B cell (primary cell): Measurements from ENCODE around the gene ZNHIT2. TPM values are rescaled to one million over a fixed set of nuclear protein-coding genes. Genes with fewer than 3 reads are reported as not detected.

Experiments
- ATAC-seq: fragments of 200-7000 bp; cut with Tn5 transposase; one replicate; pipeline ENCODE4 v1.10.0; 2021; ENCODE audit warnings: low read depth, mild to moderate bottlenecking, moderate number of reproducible peaks, moderate library complexity
- CTCF ChIA-PET: fragments of 350-600 bp; sonication (Branson Sonifier 250); formaldehyde crosslinking; loops from one replicate; lab custom pipeline; 2021; ENCODE audit warnings: antibody characterized with exemption, inconsistent platforms; lab: Charles Lee
- POLR2A ChIA-PET: fragments of 350-600 bp; sonication (Branson Sonifier 250); formaldehyde crosslinking; loops from one replicate; lab custom pipeline; 2021; ENCODE audit warnings: antibody characterized with exemption; lab: Charles Lee
- DNase-seq: peaks from one replicate; pipeline ENCODE4 v3.0.0; 2013
- H2AFZ ChIP-seq: 2 replicates; pipeline ENCODE4 v1.6.1; 2012; ENCODE audit warnings: mild to moderate bottlenecking, low read depth, low read length; ENCODE audit not compliant: insufficient read depth, poor library complexity, severe bottlenecking
- H3K27ac ChIP-seq, 2 donors: 1 replicate in 1 of 2; 2 replicates in 1 of 2; pipeline ENCODE4 v1.5.1; 2012 to 2013; ENCODE audit warnings: low read length in 2 of 2, mild to moderate bottlenecking in 2 of 2, moderate library complexity in 1 of 2
- H3K27me3 ChIP-seq, 4 experiments: fragments of 200-600 bp in 1 of 4; sonication (generic) in 1 of 4; replicated peaks in 1 of 4; 1 replicate in 2 of 4; 2 replicates in 2 of 4; pipeline versions ENCODE4 v1.6.1 to v1.7.0; 2013 to 2016; ENCODE audit warnings: low read length in 3 of 4, mild to moderate bottlenecking in 2 of 4, mixed read lengths in 1 of 4, moderate library complexity in 1 of 4; ENCODE audit not compliant: insufficient read depth in 4 of 4, control insufficient read depth in 3 of 4; ENCODE audit errors: control extremely low read depth in 1 of 4
- H3K36me3 ChIP-seq, 2 experiments: replicated peaks in 1 of 2; 1 replicate in 1 of 2; 2 replicates in 1 of 2; pipeline versions ENCODE4 v1.6.1 to v1.7.1; 2013; ENCODE audit warnings: low read length in 1 of 2; ENCODE audit not compliant: insufficient read depth in 2 of 2, control insufficient read depth in 1 of 2; ENCODE audit errors: control extremely low read depth in 1 of 2, extremely low read depth in 1 of 2
- H3K4me1 ChIP-seq, 2 donors: fragments of 200-600 bp in 1 of 2; sonication (generic) in 1 of 2; 1 replicate in 1 of 2; 2 replicates in 1 of 2; pipeline versions ENCODE4 v1.5.1 to v1.6.1; 2013 to 2017; ENCODE audit warnings: low read length in 2 of 2; ENCODE audit not compliant: control insufficient read depth in 2 of 2, insufficient read depth in 2 of 2
- H3K4me2 ChIP-seq: replicated peaks from 2 replicates; pipeline ENCODE3; 2012; ENCODE audit warnings: mild to moderate bottlenecking, low read depth, low read length; ENCODE audit not compliant: poor library complexity, severe bottlenecking
- H3K4me3 ChIP-seq, 5 experiments: fragments of 200-600 bp in 1 of 5; sonication (generic) in 1 of 5; 1 replicate in 3 of 5; 2 replicates in 2 of 5; pipeline versions ENCODE4 v1.5.1 to v1.7.0; 2011 to 2016; ENCODE audit warnings: low read length in 4 of 5, mild to moderate bottlenecking in 4 of 5, low read depth in 2 of 5, control low read depth in 1 of 5, moderate library complexity in 1 of 5; ENCODE audit not compliant: insufficient read depth in 1 of 5; ENCODE audit errors: control extremely low read depth in 1 of 5, extremely low read depth in 1 of 5
- H3K79me2 ChIP-seq: fragments of 200-600 bp; sonication (generic); one replicate; pipeline ENCODE4 v1.6.0; 2016; ENCODE audit warnings: low read length; ENCODE audit not compliant: control insufficient read depth, insufficient read depth
- H3K9ac ChIP-seq: fragments of 200-600 bp; sonication (generic); 2 replicates; pipeline ENCODE4 v1.6.1; 2017; ENCODE audit warnings: mild to moderate bottlenecking, low read length, moderate library complexity
- H3K9me3 ChIP-seq, 3 donors: one replicate each; pipeline versions ENCODE4 v1.6.1 to v1.7.1; 2013; ENCODE audit warnings: low read length in 2 of 3; ENCODE audit not compliant: control insufficient read depth in 2 of 3, insufficient read depth in 1 of 3; ENCODE audit errors: control extremely low read depth in 1 of 3
- H4K20me1 ChIP-seq: 2 replicates; pipeline ENCODE4 v1.6.0; 2012; ENCODE audit warnings: mild to moderate bottlenecking, low read length; ENCODE audit not compliant: insufficient read depth, control insufficient read depth, poor library complexity, severe bottlenecking
- H3K27ac Mint-ChIP-seq: one replicate; pipeline ENCODE4 v1.8.0; 2021; ENCODE audit warnings: mixed read lengths
- H3K27me3 Mint-ChIP-seq: one replicate; pipeline ENCODE4 v1.8.0; 2021; ENCODE audit warnings: mixed read lengths
- H3K4me1 Mint-ChIP-seq: one replicate; pipeline ENCODE4 v1.8.0; 2021; ENCODE audit warnings: mixed read lengths
- H3K4me3 Mint-ChIP-seq: one replicate; pipeline ENCODE4 v1.8.0; 2021; ENCODE audit warnings: mixed read lengths
- H3K9me3 Mint-ChIP-seq: one replicate; pipeline ENCODE4 v1.8.0; 2022; ENCODE audit warnings: mixed read lengths; ENCODE audit not compliant: insufficient read depth
- CTCF ChIP-seq: fragments of 200-600 bp; IDR thresholded peaks from one replicate; pipeline ENCODE4 v1.8.0; 2022; ENCODE audit warnings: antibody characterized with exemption, mild to moderate bottlenecking
- EZH2 ChIP-seq: IDR thresholded peaks from 2 replicates; pipeline ENCODE4 v1.6.1; 2012; ENCODE audit warnings: borderline replicate concordance, low read depth, mild to moderate bottlenecking, moderate library complexity, low read length; ENCODE audit not compliant: insufficient read depth, poor library complexity, severe bottlenecking
- WGBS: methylation state at CpG from one replicate; pipeline ENCODE4 v1.1.5; 2013; ENCODE audit warnings: missing lambda C conversion rate; ENCODE audit not compliant: insufficient coverage; 5-methylcytosine and 5-hydroxymethylcytosine counted together
- intact Hi-C: fragments of 100-400 bp; cut with micrococcal nuclease; formaldehyde crosslinking; loops from one replicate; pipeline ENCODE4 v1.10.0; 2022
- polyA plus RNA-seq: library from polyadenylated mRNA; depleted of rRNA; stranded (reverse); fragments of >200 nt; gene quantifications from 2 replicates; pipeline ENCODE4 v1.2.3, GENCODE V29; 2012
- total RNA-seq, 2 donors: library from RNA; stranded (reverse); fragments of 120-200 nt in 1 of 2; gene quantifications; 1 replicate in 1 of 2; 2 replicates in 1 of 2; pipeline versions ENCODE4 v1.2.3 to v1.2.4, GENCODE V29; 2013 to 2022

Gene ZNHIT2
- total and polyA plus RNA-seq, 2 donors (not counting 1 experiment from before 2014, with no cell fraction given): 6.2 to 14.1 TPM

- Histone ChIP-seq H3K4me3 (no peak overlapping the region), H4K20me1 (peaks cover 31% of the 10 kb centered on the region), H3K9me3 (no peaks in the 10 kb centered on the region), H3K4me1 (peaks cover 21 to 37% of the 10 kb centered on the region in 2 donors), H3K27me3 (no peaks in the 10 kb centered on the region), H3K9ac (no peak overlapping the region), H3K79me2 (peaks cover 49% of the 10 kb centered on the region), H3K27ac (peak overlapping the region; percentile 20 to 59), H3K36me3 (peaks cover 0 to 36% of the 10 kb centered on the region in 2 experiments), H3K4me2 (no peak overlapping the region), H2AFZ (no peak overlapping the region)
- no peaks in the 10 kb centered on the region for H3K9me3 Mint-ChIP-seq
- intact Hi-C loops: loop anchor here (1.0 to 10.0 kb wide), 10 partner anchors 13 to 505 kb away; partner anchors contain the start of genes ARL2, ATG2A, CDC42BPG and CDC42EP2
- no peaks in the 10 kb centered on the region for H3K27me3 Mint-ChIP-seq
- WGBS: 94% methylated on average over 33 of the region's 36 CpGs
- POLR2A ChIA-PET: interaction anchor here (0.5 to 3.6 kb wide), 7 partner anchors 14 to 259 kb away, joined by 3 to 27 read pairs (median 6); partner anchors contain the start of genes ARL2, CAPN1, SYVN1 and VPS51
- peaks cover 41% of the 10 kb centered on the region for H3K4me1 Mint-ChIP-seq
- ATAC-seq (no peak), DNase-seq (no peak)
- CTCF ChIA-PET: interaction anchor here (0.7 to 7.7 kb wide), 28 partner anchors 11 to 421 kb away, joined by 3 to 118 read pairs (median 5); partner anchors contain the start of genes ARL2, CAPN1, CDC42EP2 and CDCA5
- no peak overlapping the region for H3K27ac Mint-ChIP-seq
- TF ChIP-seq EZH2: no peak
- no peak for TF ChIP-seq CTCF
- H3K4me3 Mint-ChIP-seq: no peak overlapping the region
Measured at GRCh38 chr11:65109231-65110198, 8.0 kb downstream of the ZNHIT2 start.
